ENCODE results near the gene CCDC182. TPM values are rescaled to one million over a fixed set of nuclear protein-coding genes. Genes with fewer than 3 reads are reported as not detected.

The CCDC182 gene
- polyA plus RNA-seq, 1 donor, result not detected

- no peak for DNase-seq (ENCODE audit: low read depth)
Measured at GRCh38 chr17:57727630-57728175, 17.4 kb downstream of the CCDC182 start.

DNA sequence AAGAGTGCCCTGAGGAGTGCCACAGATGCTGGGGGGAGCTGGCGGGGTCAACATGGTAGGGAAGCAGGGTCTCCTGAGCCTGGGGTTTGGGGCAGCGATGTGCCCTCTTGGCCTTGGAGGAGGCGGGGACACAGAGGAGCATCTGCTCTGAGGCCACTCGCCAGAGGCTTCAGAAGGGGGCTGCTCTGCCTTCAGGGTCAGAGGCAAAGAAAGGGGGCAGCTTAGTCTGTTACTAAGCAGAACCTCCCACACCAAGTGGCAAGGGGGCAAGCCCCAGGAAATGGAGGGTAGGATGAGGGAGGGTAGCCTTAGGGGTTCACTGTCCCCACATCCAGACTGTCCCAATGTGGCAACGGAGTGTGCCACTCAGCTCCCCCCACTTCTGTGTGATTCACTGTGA is 18.3 kb downstream of the CCDC182 start:
- DNase-seq (ENCODE audit: low read depth), result no peak

DNA sequence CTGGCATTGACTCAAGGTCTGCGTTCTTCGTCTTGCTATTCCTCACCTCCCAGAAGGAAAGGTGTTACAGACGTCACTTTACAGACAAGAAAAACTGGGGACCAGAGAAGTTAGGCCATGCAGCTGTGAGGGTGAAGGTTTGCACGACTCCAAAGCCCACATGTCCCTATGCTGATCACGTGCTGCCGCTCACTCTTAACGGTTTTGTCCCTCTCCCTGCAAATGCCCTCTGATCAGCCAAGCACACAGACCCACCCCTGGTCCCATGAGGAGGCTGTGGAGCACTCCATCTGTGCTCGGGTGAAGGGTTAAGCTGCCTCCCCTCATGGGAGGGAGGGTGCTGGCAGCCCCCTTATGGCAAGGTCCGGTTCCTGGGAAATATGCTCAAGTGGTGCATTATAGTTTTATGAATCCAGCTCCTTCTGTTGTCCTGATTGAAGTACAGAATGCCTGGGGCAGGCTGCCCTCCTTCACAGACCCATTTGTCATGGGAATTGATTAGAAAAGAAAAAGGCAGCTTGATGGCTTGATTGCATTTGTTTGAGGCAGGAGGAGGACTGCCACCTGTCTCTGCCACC is 18.8 kb downstream of the CCDC182 start:
- DNase-seq (ENCODE audit: low read depth), result no peak

- DNase-seq (ENCODE audit: low read depth), result no peak
Measured at GRCh38 chr17:57724729-57725125, 20.4 kb downstream of the CCDC182 start.

DNA sequence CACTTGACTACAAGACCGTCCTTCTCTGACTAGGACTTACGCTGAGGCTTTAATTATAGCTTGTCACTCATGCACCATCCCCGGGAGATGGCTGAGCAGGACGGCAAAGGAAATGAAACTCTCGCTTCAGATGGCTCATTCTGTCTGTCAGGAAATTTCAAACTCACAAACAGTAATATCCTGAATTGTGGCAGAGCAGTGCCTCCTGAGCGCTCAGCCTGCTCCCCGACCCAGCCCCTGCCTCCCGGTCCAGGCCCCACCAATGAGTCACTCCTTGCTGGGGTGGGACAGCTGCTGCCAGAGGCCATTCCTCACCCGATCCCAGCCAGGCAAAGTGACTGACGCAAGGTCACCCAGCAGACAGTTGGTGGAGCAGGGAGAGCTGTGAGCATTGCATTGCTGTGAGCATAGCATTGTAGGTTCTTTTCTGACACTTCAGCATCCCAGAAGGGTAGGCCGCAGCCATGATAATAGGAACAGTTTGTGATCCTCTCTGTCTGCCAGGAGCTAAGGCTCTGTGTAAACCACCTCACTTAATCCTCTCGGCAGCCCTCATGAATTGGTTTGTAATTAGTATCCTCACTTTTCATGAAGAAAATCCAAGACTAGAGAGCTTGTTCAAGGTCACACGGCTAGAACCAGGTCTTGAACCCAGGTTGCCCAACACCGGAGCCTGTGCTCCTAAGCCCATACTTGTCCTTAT is 20.9 kb downstream of the CCDC182 start:
- no peak for DNase-seq (ENCODE audit: low read depth)

GRCh38 chr17:57723427-57724025 is 21.6 kb downstream of the CCDC182 start:
- DNase-seq (ENCODE audit: low read depth), result no peak

- no peak for DNase-seq (ENCODE audit: low read depth)
Measured at GRCh38 chr17:57722704-57723043, 22.4 kb downstream of the CCDC182 start.

DNA sequence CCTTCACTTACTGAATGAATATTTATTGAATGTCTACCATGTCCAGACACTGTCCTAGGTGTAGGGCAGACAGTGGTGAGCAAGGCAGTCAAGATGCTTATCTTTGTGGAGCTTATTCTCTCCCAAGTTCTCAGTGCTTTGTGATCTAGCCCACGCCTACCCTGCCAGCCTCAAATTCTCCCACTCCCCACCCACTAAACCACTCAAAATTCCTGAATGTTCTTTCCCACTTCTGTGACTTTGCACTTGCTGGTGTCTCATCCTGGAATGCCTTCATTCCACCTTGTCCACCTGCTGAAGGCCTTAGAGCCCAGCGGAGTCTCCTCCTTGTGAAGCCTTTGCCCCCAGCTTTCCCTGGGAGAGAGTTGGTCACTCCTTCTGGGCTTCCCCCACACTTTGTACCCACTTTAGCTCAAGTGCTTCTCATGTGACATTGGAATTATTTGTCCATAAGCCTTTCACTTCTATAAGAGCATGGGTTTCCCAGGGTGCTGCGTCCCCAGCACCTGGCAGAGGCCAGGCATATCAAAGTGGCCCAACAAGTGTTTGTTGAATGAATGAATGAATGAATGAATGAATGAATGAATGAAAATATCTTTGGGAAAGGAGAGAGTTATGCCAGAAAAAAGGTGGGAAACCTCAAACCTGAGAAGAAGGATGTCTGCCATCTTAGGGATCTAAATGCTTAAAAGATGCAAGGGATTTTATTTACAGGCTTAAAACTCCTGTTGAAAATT is 23.0 kb downstream of the CCDC182 start:
- DNase-seq (ENCODE audit: low read depth), result no peak

DNA sequence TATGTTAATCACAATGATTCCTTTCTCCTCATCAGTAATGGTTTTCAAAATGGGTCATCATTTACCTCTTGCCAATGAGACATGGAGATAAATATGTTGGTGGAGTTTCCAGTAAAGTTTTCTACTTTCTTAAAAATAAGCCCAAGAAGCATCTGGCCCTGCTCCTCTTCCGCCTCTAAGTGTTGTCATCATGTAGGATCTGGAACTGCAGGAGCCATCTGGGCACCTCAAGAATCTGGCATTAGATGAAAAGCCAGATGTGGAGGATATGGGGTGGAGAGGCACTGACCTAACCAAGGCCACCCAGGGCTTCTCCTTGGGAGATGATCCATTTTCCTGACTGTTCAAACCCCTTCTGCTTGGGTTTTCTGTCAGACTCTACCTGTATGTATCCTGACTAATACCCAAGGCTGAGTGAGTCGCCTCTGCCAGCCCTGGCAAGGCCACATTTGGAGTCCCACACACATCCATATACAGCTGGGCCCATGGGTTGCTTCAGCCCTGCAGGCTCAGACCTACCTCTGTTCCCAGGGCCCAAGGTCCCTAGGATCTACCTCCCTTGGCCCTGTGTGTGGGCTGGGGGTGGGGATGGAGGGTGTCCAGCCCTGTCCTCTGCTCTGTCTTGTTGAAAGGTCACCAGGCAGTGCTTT is 24.6 kb downstream of the CCDC182 start:
- no peak for DNase-seq (ENCODE audit: low read depth)

DNA sequence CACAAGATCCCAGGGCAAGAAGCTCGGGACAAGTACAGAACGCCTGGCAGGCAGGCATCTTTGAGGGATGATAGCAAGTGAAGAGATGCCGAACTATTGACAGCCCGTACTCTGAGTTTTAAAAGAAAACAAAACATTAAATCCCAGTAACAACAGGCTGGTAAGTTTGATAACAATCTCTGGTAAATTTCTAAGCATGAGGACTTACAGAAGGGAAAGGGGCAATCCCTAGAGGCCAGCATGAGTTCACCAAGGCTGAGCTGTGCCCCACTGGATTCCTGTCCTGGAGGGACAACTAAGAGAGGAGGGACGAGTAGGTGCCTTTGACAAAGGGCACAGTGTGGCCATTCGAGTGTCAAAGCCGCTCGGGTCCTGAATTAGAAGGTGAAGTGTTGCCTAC is 26.2 kb downstream of the CCDC182 start:
- DNase-seq (ENCODE audit: low read depth), result no peak

DNA sequence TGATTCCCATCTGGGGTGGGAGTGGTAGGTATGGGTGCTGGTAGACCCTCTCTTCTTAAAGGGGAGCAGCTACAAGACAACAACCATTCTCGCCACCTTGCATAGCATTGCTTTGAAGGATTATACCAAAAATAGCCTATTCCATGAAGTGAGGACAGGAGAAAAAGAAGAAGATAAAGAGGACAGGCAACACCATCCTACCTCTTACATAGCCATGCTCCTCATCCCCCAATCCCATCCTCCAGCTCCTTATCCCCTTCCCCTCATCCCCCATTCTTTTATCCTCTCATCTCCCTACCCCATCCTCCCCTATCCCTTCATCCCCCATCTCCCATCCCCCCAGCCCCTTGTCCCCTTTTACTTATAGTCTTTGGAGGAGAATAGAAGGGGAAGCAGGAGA is 29.1 kb downstream of the CCDC182 start:
- no peak for DNase-seq (ENCODE audit: low read depth)

GRCh38 chr17:57714665-57715180 is 30.4 kb downstream of the CCDC182 start:
- DNase-seq (ENCODE audit: low read depth), result no peak

DNA sequence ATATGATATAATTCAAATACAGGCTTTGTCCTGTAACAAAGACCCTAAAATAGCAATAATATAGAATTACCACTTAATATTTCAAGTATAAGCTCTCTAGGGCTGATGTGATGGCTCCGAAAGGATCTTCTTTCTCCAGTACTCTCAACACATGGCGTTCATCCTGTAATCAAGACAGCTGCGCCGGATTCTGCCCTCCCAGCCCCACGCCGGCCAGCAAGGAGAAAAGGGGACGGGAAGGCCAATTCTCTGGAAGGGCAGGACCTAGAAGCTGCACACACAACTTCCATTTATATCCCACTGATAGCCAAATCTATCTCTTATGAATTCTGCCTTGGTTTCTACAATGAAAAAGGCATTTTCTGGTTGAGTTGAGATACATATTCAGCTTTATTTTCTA is 32.0 kb downstream of the CCDC182 start:
- no peak for DNase-seq (ENCODE audit: low read depth)

GRCh38 chr17:57708410-57708809 is 36.7 kb downstream of the CCDC182 start:
- DNase-seq (ENCODE audit: low read depth), result no peak

- no peak for DNase-seq (ENCODE audit: low read depth)
Measured at GRCh38 chr17:57707892-57708291, 37.2 kb downstream of the CCDC182 start.

DNA sequence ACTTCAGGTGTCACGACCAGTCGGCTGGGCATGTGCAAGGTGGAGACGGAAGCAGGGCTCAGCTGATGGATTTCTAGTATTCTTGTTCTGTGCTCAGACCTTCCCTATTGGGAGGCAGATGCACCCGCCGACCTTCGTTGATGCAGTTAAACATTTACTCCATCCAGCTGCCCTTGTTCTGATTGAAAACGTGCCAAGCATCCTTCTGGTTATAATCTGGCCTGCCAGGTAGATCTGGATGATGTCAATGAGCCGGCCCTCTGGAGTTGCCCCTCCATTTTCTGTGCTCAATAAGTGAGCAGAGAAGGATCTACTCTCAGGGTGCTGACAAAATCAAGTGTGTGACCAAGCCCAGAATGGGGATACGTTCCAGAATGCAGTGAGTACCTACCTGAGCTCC is 38.3 kb downstream of the CCDC182 start:
- DNase-seq (ENCODE audit: low read depth), result no peak

- DNase-seq (ENCODE audit: low read depth), result no peak
Measured at GRCh38 chr17:57705921-57706695, 39.0 kb downstream of the CCDC182 start.

DNA sequence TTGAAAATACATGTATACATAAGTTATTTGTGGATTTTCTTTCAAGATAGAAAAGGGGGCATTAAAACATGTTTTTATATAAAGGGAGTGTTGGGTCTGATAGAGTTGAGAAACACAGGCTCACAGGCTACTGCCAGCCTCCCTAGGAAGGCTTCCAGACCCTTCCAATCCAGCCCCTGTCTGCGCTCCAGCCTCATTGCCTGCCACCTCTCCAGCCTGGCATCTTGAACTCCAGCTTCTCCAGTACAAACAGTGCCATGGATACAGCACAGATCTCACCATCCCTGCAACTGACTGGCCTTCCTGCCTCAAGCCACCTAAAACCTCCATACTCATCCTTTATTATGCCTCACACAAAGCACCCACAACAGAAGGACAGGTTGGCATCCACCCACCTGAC is 40.7 kb downstream of the CCDC182 start:
- no peak for DNase-seq (ENCODE audit: low read depth)

DNA sequence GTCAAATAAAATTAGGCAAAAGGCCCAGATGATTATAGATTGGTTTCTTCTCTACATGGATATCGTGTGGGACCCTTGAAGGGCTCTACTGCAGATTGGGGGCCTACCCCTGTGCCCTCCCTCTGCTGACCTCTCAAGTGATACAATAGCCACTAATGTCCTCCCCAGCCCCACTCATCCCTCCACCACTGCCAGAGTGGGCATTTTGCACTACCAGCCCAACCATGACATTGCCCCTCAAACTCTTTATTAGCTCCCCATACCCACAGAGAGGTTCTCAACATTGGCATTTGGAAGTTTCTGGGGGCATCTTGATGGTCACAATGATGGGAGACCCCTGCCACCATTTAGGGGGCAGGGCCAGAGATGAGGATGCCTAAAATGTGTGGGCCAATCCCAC is 41.8 kb downstream of the CCDC182 start:
- DNase-seq (ENCODE audit: low read depth), result no peak

GRCh38 chr17:57701124-57701523 is 44.0 kb downstream of the CCDC182 start:
- no peak for DNase-seq (ENCODE audit: low read depth)

DNA sequence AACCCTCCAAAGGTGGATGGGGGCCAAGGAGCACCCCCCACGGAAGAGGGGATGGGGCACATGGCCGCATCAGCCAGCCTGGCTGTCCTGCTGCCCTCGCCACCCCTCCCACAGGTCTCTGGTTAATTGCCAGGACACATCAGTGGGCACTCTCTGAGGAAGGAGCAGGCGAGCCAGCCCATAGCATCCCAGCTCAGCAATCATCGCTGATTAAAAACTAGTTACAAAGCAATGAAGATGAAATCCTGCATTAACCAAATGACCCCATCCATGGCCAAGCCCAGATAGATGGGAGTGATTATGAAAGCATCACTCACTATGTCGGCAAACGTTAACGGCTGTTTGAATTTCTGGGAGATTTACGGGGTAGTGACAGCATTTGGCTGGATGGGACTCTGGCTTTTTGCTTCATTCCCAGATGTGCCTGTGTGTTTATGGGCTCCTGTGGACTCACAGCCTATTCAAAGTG is 45.3 kb downstream of the CCDC182 start:
- DNase-seq (ENCODE audit: low read depth), result no peak

All from forelimb muscle (tissue), 1 donor.